HEK293T (cell line): Measurements from ENCODE around the gene DOCK7.

Source experiments
- CTBP1 ChIP-seq: fragments of 450-650 bp; IDR thresholded peaks from 2 replicates; pipeline ENCODE4 v1.6.1; 2016; ENCODE audit warnings: borderline replicate concordance
- ELF4 ChIP-seq: fragments of 450-650 bp; IDR thresholded peaks from 2 replicates; pipeline ENCODE4 v1.6.1; 2017; ENCODE audit warnings: antibody characterized with exemption
- FOXA1 ChIP-seq: fragments of 450-650 bp; IDR thresholded peaks from 2 replicates; pipeline ENCODE4 v1.6.1; 2016; ENCODE audit warnings: mild to moderate bottlenecking
- FOXM1 ChIP-seq: fragments of 450-650 bp; IDR thresholded peaks from 2 replicates; pipeline ENCODE4 v1.6.1; 2017; ENCODE audit warnings: mild to moderate bottlenecking, borderline replicate concordance
- NFRKB ChIP-seq: fragments of 450-650 bp; IDR thresholded peaks from 2 replicates; pipeline ENCODE4 v1.6.1; 2016; ENCODE audit warnings: mild to moderate bottlenecking, moderate library complexity
- SP1 ChIP-seq: fragments of 450-650 bp; IDR thresholded peaks from 2 replicates; pipeline ENCODE4 v1.6.1; 2017
- SUZ12 ChIP-seq: fragments of 450-650 bp; IDR thresholded peaks from 2 replicates; pipeline ENCODE4 v1.6.1; 2016; ENCODE audit warnings: mild to moderate bottlenecking

- TF ChIP-seq FOXM1 (no peak), CTBP1 (no peak), FOXA1 (no peak), ELF4 (no peak), SUZ12 (no peak), SP1 (no peak), NFRKB (no peak)
Observed at GRCh38 chr1:62716397-62716796, 28.2 kb upstream of the DOCK7 start.
